Measurements from ENCODE around the gene MORC1.
A peak's percentile ranks its signal among the peaks of the same experiment; 100 is the strongest.

MORC1 gene

DNA sequence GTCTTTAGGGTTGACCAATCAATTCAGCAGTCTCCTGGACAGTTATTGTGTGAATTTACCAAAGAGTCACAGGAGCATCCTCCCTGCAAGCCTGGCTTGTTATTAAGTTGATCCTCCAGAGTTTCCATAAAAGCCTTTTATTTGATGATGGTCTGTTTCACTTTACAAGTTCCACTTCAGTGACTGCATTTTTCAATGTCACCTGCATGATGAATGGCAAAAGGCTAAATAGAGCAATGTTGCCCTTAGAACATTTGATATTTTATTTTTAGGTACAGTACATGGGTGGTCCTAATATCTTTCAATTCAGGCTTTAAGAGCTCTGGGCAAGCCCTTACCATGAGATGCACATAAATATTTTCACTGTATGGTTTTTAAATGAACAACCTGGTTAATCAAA, 186.9 kb downstream of the MORC1 start:
- no peaks in the 10 kb centered on the region for H3F3A ChIP-seq (ENCODE audit: insufficient read depth, low read length)
- H3K4me1 ChIP-seq (ENCODE audit: insufficient read depth, low read length, severe bottlenecking), result no peaks in the 10 kb centered on the region
- H3K4me2 ChIP-seq (ENCODE audit: low read length), result no peak overlapping the region
- no peaks in the 10 kb centered on the region for H3K79me2 ChIP-seq (ENCODE audit: insufficient read depth, low read length)
- no peaks in the 10 kb centered on the region for H3K9me3 ChIP-seq (ENCODE audit: low read length)
- H2AFZ ChIP-seq (ENCODE audit: low read length), result no peak overlapping the region
- no peaks in the 10 kb centered on the region for H3K36me3 ChIP-seq (ENCODE audit: insufficient read depth, low read length)
- H3K27ac ChIP-seq (ENCODE audit: low read depth, low read length, poor library complexity, severe bottlenecking), result no peak overlapping the region
- no peak overlapping the region for H3K4me3 ChIP-seq (ENCODE audit: low read depth, low read length, poor library complexity, severe bottlenecking)
- H3K27me3 ChIP-seq (ENCODE audit: insufficient read depth, low read length), result no peaks in the 10 kb centered on the region
- no peaks in the 10 kb centered on the region for H4K20me1 ChIP-seq (ENCODE audit: insufficient read depth, low read length)
- TF ChIP-seq, protein P1, sequence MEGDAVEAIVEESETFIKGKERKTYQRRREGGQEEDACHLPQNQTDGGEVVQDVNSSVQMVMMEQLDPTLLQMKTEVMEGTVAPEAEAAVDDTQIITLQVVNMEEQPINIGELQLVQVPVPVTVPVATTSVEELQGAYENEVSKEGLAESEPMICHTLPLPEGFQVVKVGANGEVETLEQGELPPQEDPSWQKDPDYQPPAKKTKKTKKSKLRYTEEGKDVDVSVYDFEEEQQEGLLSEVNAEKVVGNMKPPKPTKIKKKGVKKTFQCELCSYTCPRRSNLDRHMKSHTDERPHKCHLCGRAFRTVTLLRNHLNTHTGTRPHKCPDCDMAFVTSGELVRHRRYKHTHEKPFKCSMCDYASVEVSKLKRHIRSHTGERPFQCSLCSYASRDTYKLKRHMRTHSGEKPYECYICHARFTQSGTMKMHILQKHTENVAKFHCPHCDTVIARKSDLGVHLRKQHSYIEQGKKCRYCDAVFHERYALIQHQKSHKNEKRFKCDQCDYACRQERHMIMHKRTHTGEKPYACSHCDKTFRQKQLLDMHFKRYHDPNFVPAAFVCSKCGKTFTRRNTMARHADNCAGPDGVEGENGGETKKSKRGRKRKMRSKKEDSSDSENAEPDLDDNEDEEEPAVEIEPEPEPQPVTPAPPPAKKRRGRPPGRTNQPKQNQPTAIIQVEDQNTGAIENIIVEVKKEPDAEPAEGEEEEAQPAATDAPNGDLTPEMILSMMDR (IDR thresholded peaks at IDR 0.05; ENCODE audit: low read length), result no peak
- TF ChIP-seq EZH2 (IDR thresholded peaks at IDR 0.05; ENCODE audit: borderline replicate concordance, low read length), result no peak
- H3K9me2 ChIP-seq (ENCODE audit: low read depth, low read length), result no peaks in the 10 kb centered on the region
- H3K9ac ChIP-seq (ENCODE audit: low read length), result no peak overlapping the region

DNA sequence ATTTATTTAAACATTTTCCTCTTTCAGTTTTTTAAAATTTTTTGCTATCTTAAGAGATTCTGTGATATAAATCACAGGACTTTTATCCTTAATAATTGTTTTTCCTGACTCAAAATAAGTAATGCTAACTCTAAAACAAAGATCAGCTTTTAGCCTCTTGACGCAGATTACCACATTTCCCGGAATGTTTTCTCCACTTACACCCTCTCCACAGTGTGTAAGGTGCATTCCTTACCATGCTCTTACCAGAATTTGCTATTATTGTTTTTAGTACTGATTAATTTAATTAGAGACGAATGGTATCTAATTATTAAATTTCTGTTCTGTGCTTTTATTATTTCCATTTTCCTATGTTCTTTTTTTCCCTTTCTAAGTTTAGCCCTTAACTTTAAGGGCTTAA, 199.1 kb downstream of the MORC1 start:
- Histone ChIP-seq H3K27ac (ENCODE audit: low read depth, low read length, poor library complexity, severe bottlenecking) (no peak overlapping the region), H3K9ac (ENCODE audit: low read length) (no peak overlapping the region), H3K36me3 (ENCODE audit: insufficient read depth, low read length) (no peaks in the 10 kb centered on the region), H3K4me2 (ENCODE audit: low read length) (no peak overlapping the region), H3K4me1 (ENCODE audit: insufficient read depth, low read length, severe bottlenecking) (no peaks in the 10 kb centered on the region), H3K9me2 (ENCODE audit: low read depth, low read length) (no peaks in the 10 kb centered on the region), H3K4me3 (ENCODE audit: low read depth, low read length, poor library complexity, severe bottlenecking) (no peak overlapping the region), H2AFZ (ENCODE audit: low read length) (no peak overlapping the region), H4K20me1 (ENCODE audit: insufficient read depth, low read length) (no peaks in the 10 kb centered on the region), H3K79me2 (ENCODE audit: insufficient read depth, low read length) (no peaks in the 10 kb centered on the region), H3K27me3 (ENCODE audit: insufficient read depth, low read length) (no peaks in the 10 kb centered on the region), H3F3A (ENCODE audit: insufficient read depth, low read length) (no peaks in the 10 kb centered on the region), H3K9me3 (ENCODE audit: low read length) (no peaks in the 10 kb centered on the region)
- TF ChIP-seq EZH2 (IDR thresholded peaks at IDR 0.05; ENCODE audit: borderline replicate concordance, low read length), result no peak
- TF ChIP-seq, protein P1 (IDR thresholded peaks at IDR 0.05; ENCODE audit: low read length), result no peak

DNA sequence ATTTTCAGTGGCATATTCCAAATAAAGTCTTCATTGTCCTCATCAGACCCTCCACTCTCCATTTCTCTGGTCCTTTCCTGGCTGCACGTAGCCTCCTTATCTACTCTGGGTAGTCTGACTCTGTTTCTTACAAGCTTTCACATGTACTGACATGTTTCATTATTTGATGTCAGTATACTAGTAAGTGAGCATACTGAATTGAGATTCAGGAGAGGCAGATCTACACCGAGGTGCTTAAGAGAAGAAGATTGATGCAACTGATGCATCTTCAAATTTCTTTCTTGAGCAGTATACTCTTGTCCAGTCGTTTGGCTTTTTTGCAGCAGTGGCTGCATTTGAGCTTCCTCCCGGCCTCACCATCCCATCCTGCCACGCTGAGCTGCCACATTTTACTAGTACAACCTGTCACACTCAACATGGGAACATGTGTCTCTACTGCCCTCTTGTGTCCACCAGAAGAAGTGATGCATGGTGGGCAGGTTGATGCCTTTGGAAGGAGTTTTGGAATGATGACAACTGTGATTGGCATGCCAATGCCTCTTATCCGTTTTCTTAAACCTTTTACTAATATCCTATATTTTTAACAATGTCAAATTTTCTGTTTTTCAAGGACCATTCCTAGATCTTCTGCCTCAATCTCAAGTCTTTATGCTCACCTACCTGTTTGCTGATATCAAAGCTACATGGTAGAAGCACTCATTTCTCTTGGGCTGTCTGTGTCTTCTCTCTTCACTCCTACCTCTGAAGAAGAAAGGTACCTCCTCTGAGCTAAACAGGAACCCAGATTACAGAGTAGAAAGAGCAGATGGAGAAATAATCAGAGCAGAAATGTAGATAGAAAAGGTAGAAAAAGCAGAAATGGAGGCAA, 202.9 kb downstream of the MORC1 start:
- no peaks in the 10 kb centered on the region for H3K9me2 ChIP-seq (ENCODE audit: low read depth, low read length)
- no peaks in the 10 kb centered on the region for H3K9me3 ChIP-seq (ENCODE audit: low read length)
- no peak overlapping the region for H3K4me2 ChIP-seq (ENCODE audit: low read length)
- H3K4me1 ChIP-seq (ENCODE audit: insufficient read depth, low read length, severe bottlenecking), result no peaks in the 10 kb centered on the region
- no peak overlapping the region for H2AFZ ChIP-seq (ENCODE audit: low read length)
- H4K20me1 ChIP-seq (ENCODE audit: insufficient read depth, low read length), result no peaks in the 10 kb centered on the region
- no peaks in the 10 kb centered on the region for H3K27me3 ChIP-seq (ENCODE audit: insufficient read depth, low read length)
- no peak for TF ChIP-seq EZH2 (IDR thresholded peaks at IDR 0.05; ENCODE audit: borderline replicate concordance, low read length)
- TF ChIP-seq, protein P1 (IDR thresholded peaks at IDR 0.05; ENCODE audit: low read length), result peak; percentile 83
- no peak overlapping the region for H3K9ac ChIP-seq (ENCODE audit: low read length)
- no peak overlapping the region for H3K27ac ChIP-seq (ENCODE audit: low read depth, low read length, poor library complexity, severe bottlenecking)
- no peaks in the 10 kb centered on the region for H3F3A ChIP-seq (ENCODE audit: insufficient read depth, low read length)
- no peak overlapping the region for H3K4me3 ChIP-seq (ENCODE audit: low read depth, low read length, poor library complexity, severe bottlenecking)
- no peaks in the 10 kb centered on the region for H3K79me2 ChIP-seq (ENCODE audit: insufficient read depth, low read length)
- no peaks in the 10 kb centered on the region for H3K36me3 ChIP-seq (ENCODE audit: insufficient read depth, low read length)

Data from OCI-LY1 (cell line).